Caco-2 (cell line): ENCODE measurements around the gene RGS10. TPM values are rescaled to one million over a fixed set of nuclear protein-coding genes. Genes with fewer than 3 reads are reported as not detected.

Source experiments
- BruUV-seq: library from RNA; stranded (reverse); fragments of 400-500 nt; replicated peaks from 2 replicates; lab custom pipeline; 2021; lab: Mats Ljungman, UMichigan
- CTCF ChIA-PET: fragments of 300-600 bp; sonication (Branson Sonifier 250); formaldehyde crosslinking; loops from one replicate; lab custom pipeline; 2022; ENCODE audit warnings: antibody characterized with exemption; lab: Charles Lee
- POLR2A ChIA-PET: fragments of 300-600 bp; sonication (Branson Sonifier 250); formaldehyde crosslinking; loops from one replicate; lab custom pipeline; 2022; ENCODE audit warnings: antibody characterized with exemption; lab: Charles Lee
- DNase-seq, 2 experiments: peaks; one replicate each; pipeline versions ENCODE4 v3.0.0 to v3.0.0-alpha.2; 2020 to 2022
- H3K27me3 ChIP-seq: replicated peaks from 2 replicates; pipeline ENCODE4 v1.6.0; 2011; ENCODE audit warnings: low read length; ENCODE audit not compliant: control insufficient read depth, insufficient read depth
- H3K36me3 ChIP-seq: 2 replicates; pipeline ENCODE4 v1.5.1; 2011; ENCODE audit warnings: low read length; ENCODE audit not compliant: control insufficient read depth, insufficient read depth
- H3K4me1 ChIP-seq: fragments of 250-450 bp; sonication (Bioruptor Pico); 2 replicates; pipeline ENCODE4 v1.5.1; 2020; ENCODE audit warnings: mild to moderate bottlenecking
- H3K4me3 ChIP-seq: 2 replicates; pipeline ENCODE4 v1.5.1; 2011; ENCODE audit warnings: low read depth, mild to moderate bottlenecking, control low read depth, low read length
- H3K9me3 ChIP-seq: fragments of 250-450 bp; sonication (Bioruptor Pico); 2 replicates; pipeline ENCODE4 v1.5.1; 2020; ENCODE audit warnings: mild to moderate bottlenecking, moderate library complexity
- H3K27ac Mint-ChIP-seq: one replicate; pipeline ENCODE4 v1.8.0; 2022; ENCODE audit warnings: mixed read lengths; ENCODE audit not compliant: unreplicated experiment
- H3K27me3 Mint-ChIP-seq: one replicate; pipeline ENCODE4 v1.8.0; 2022; ENCODE audit warnings: mixed read lengths; ENCODE audit not compliant: insufficient read depth, unreplicated experiment
- H3K36me3 Mint-ChIP-seq: one replicate; pipeline ENCODE4 v1.8.0; 2022; ENCODE audit warnings: mild to moderate bottlenecking, mixed read lengths; ENCODE audit not compliant: insufficient read depth, unreplicated experiment
- H3K4me1 Mint-ChIP-seq: one replicate; pipeline ENCODE4 v1.8.0; 2022; ENCODE audit warnings: low read depth, mixed read lengths; ENCODE audit not compliant: unreplicated experiment
- H3K4me3 Mint-ChIP-seq: one replicate; pipeline ENCODE4 v1.8.0; 2022; ENCODE audit warnings: mild to moderate bottlenecking, moderate library complexity, mixed read lengths; ENCODE audit not compliant: unreplicated experiment
- H3K9me3 Mint-ChIP-seq: one replicate; pipeline ENCODE4 v1.8.0; 2022; ENCODE audit warnings: mixed read lengths; ENCODE audit not compliant: unreplicated experiment
- CTCF ChIP-seq, 2 experiments: fragments of 200-600 bp in 1 of 2; IDR thresholded peaks; 1 replicate in 1 of 2; 2 replicates in 1 of 2; pipeline versions ENCODE4 v1.5.1 to v1.8.0; 2011 to 2022; ENCODE audit warnings: antibody characterized with exemption in 1 of 2, control low read depth in 1 of 2, inconsistent platforms in 1 of 2, low read depth in 1 of 2, low read length in 1 of 2, mild to moderate bottlenecking in 1 of 2, moderate library complexity in 1 of 2; ENCODE audit not compliant: insufficient read depth in 1 of 2, severe bottlenecking in 1 of 2, unreplicated experiment in 1 of 2
- intact Hi-C: fragments of 100-400 bp; cut with micrococcal nuclease; formaldehyde crosslinking; loops from one replicate; pipeline ENCODE4 v1.10.0; 2022; ENCODE audit not compliant: unreplicated experiment
- total RNA-seq: library from RNA; stranded (reverse); gene quantifications from 2 replicates; pipeline ENCODE4 v1.2.3, GENCODE V29; 2022

RGS10 gene
- total RNA-seq, 1 experiment from 2014 or later = 23.2 TPM

GRCh38 chr10:119474606-119475005 lies 67.9 kb downstream of the RGS10 start:
- H3K4me1 ChIP-seq = no peaks in the 10 kb centered on the region
- DNase-seq = no peak
- peaks cover 13% of the 10 kb centered on the region for H3K27me3 Mint-ChIP-seq
- H3K36me3 ChIP-seq = no peaks in the 10 kb centered on the region
- TF ChIP-seq CTCF (IDR thresholded peaks at IDR 0.05; ENCODE audit: insufficient read depth in 1 of 2, low read depth in 1 of 2, low read length in 1 of 2, severe bottlenecking in 1 of 2, unreplicated experiment in 1 of 2) = no peak
- no peaks in the 10 kb centered on the region for H3K27me3 ChIP-seq
- ChIA-PET POLR2A (no interaction called here), CTCF (no interaction called here)
- H3K36me3 Mint-ChIP-seq = no peaks in the 10 kb centered on the region
- H3K4me1 Mint-ChIP-seq = peaks cover 6% of the 10 kb centered on the region
- intact Hi-C loops = no loop called here
- BruUV-seq = no TSS peak
- no peak overlapping the region for H3K4me3 ChIP-seq
- no peaks in the 10 kb centered on the region for H3K9me3 ChIP-seq
- H3K27ac Mint-ChIP-seq = no peak overlapping the region
- H3K4me3 Mint-ChIP-seq = no peak overlapping the region
- no peaks in the 10 kb centered on the region for H3K9me3 Mint-ChIP-seq

DNA sequence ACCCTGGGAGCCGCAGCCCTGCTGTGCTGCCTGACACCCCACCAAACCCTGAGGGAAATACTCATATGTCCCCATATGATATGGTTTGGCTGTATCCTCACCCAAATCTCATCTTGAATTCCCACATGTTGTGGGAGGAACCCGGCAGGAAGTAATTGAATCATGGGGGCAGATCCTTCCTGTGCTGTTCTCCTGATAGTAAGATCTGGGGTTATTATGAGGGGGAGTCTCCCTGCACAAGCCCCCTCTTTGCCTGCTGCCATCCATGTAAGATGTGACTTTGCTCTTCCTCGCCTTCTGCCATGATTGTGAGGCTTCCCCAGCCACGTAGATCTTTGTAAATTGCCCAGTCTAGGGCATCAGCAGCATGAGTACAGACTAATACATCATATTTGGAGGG lies 68.7 kb downstream of the RGS10 start:
- no peaks in the 10 kb centered on the region for H3K9me3 ChIP-seq
- no TSS peak for BruUV-seq

GRCh38 chr10:119470920-119471702 lies 71.4 kb downstream of the RGS10 start:
- POLR2A ChIA-PET = no interaction called here
- Mint-ChIP-seq H3K4me1 (no peaks in the 10 kb centered on the region), H3K4me3 (no peak overlapping the region), H3K27ac (no peak overlapping the region), H3K9me3 (no peaks in the 10 kb centered on the region), H3K36me3 (no peaks in the 10 kb centered on the region), H3K27me3 (peaks cover 5% of the 10 kb centered on the region)
- Histone ChIP-seq H3K27me3 (no peaks in the 10 kb centered on the region), H3K36me3 (no peaks in the 10 kb centered on the region), H3K4me3 (no peak overlapping the region), H3K9me3 (no peaks in the 10 kb centered on the region), H3K4me1 (no peaks in the 10 kb centered on the region)
- CTCF ChIA-PET = interaction anchor here (0.9 kb wide), 1 partner anchor 272 kb away, joined by 4 read pairs; no protein-coding TSS in a partner anchor
- DNase-seq = no peak
- intact Hi-C loops = no loop called here
- no peak for TF ChIP-seq CTCF (IDR thresholded peaks at IDR 0.05; ENCODE audit: insufficient read depth in 1 of 2, low read depth in 1 of 2, low read length in 1 of 2, severe bottlenecking in 1 of 2, unreplicated experiment in 1 of 2)
- BruUV-seq = no TSS peak

More for the DNA sequence above, 68.7 kb downstream of the RGS10 start:
- POLR2A ChIA-PET = no interaction called here
- Histone ChIP-seq H3K4me1 (no peaks in the 10 kb centered on the region), H3K4me3 (no peak overlapping the region), H3K27me3 (no peaks in the 10 kb centered on the region), H3K36me3 (no peaks in the 10 kb centered on the region)
- CTCF ChIA-PET = no interaction called here
- DNase-seq = no peak
- Mint-ChIP-seq H3K9me3 (no peaks in the 10 kb centered on the region), H3K27me3 (peaks cover 11% of the 10 kb centered on the region), H3K4me1 (peaks cover 1% of the 10 kb centered on the region), H3K4me3 (no peak overlapping the region), H3K36me3 (no peaks in the 10 kb centered on the region), H3K27ac (no peak overlapping the region)
- intact Hi-C loops = no loop called here
- no peak for TF ChIP-seq CTCF (IDR thresholded peaks at IDR 0.05; ENCODE audit: insufficient read depth in 1 of 2, low read depth in 1 of 2, low read length in 1 of 2, severe bottlenecking in 1 of 2, unreplicated experiment in 1 of 2)
